Heart right ventricle (tissue), 16 donors: ENCODE measurements around the gene FERMT2. TPM values are rescaled to one million over a fixed set of nuclear protein-coding genes. Genes with fewer than 3 reads are reported as not detected.

Source experiments
- ATAC-seq, 8 donors: fragments of 200-7000 bp; cut with Tn5 transposase; one replicate each; pipeline ENCODE4 v1.9.1; 2020; ENCODE audit warnings: mild to moderate bottlenecking in 8 of 8, moderate library complexity in 8 of 8, moderate number of reproducible peaks in 1 of 8
- DNase-seq, 2 donors: peaks; one replicate each; pipeline ENCODE4 v3.0.0-alpha.2; 2020
- H3K27ac ChIP-seq, 10 donors: fragments of 200-600 bp; sonication (generic) in 2 of 10; one replicate each; pipeline versions ENCODE4 v1.5.0 to v1.8.0; 2020 to 2022; ENCODE audit warnings: mild to moderate bottlenecking in 3 of 10
- H3K27me3 ChIP-seq, 7 donors: fragments of 200-600 bp; one replicate each; pipeline ENCODE4 v1.8.0; 2021 to 2022; ENCODE audit warnings: mild to moderate bottlenecking in 2 of 7
- H3K36me3 ChIP-seq, 9 donors: fragments of 200-600 bp; sonication (generic) in 1 of 9; one replicate each; pipeline versions ENCODE4 v1.5.0 to v1.8.0; 2020 to 2022; ENCODE audit warnings: mild to moderate bottlenecking in 2 of 9
- H3K4me1 ChIP-seq, 9 donors: fragments of 200-600 bp; sonication (generic) in 1 of 9; one replicate each; pipeline versions ENCODE4 v1.5.0 to v1.8.0; 2020 to 2022; ENCODE audit warnings: mild to moderate bottlenecking in 4 of 9
- H3K4me3 ChIP-seq, 10 donors: fragments of 200-600 bp; sonication (generic) in 2 of 10; one replicate each; pipeline versions ENCODE4 v1.5.0 to v1.8.0; 2020 to 2022; ENCODE audit warnings: mild to moderate bottlenecking in 7 of 10, moderate library complexity in 2 of 10
- H3K9me3 ChIP-seq, 11 donors: fragments of 200-600 bp in 10 of 11; sonication (generic) in 2 of 11; one replicate each; pipeline versions ENCODE4 v1.5.0 to v1.8.0; 2013 to 2022; ENCODE audit warnings: mild to moderate bottlenecking in 2 of 11, control low read depth in 1 of 11, moderate library complexity in 1 of 11
- CTCF ChIP-seq, 9 donors: fragments of 200-600 bp; sonication (generic) in 2 of 9; IDR thresholded peaks; one replicate each; pipeline versions ENCODE4 v1.5.0 to v1.8.0; 2021 to 2022; ENCODE audit warnings: antibody characterized with exemption in 9 of 9, mild to moderate bottlenecking in 5 of 9, moderate library complexity in 1 of 9
- WGBS, 2 donors: extraction: QIAGEN DNeasy Blood & Tissue Kit; methylation state at CpG; one replicate each; pipeline ENCODE4 v1.1.7; 2013; ENCODE audit warnings: inconsistent platforms in 1 of 2; 5-methylcytosine and 5-hydroxymethylcytosine counted together
- intact Hi-C, 10 donors: fragments of 100-400 bp; cut with DNase I; formaldehyde crosslinking; loops; one replicate each; pipeline versions ENCODE4 v1.11.1 to v1.14.2; 2022
- polyA plus RNA-seq, 2 donors: library from polyadenylated mRNA; stranded (reverse); fragments of 200-250 nt; gene quantifications; one replicate each; pipeline ENCODE4 v1.2.3, GENCODE V29; 2013
- total RNA-seq, 10 donors: library from RNA; stranded (reverse); fragmentation: NEBNext Ultra II Directional in 3 of 10; extraction: Animal tissue kit (Norgen Biotek cat#: 25700) in 3 of 10; gene quantifications; one replicate each; pipeline versions ENCODE4 v1.2.1 to v1.2.4, GENCODE V29; 2021 to 2023
- donor health status: Arrhythmogenic right ventricular cardiomyopathy.
- donor health status: ischemic (EF 13 %, LVEDD 7.1; RV severe dilation, severe dysfunction).
- donor health status: healthy with polysubstance abuse.
- donor health status: DM: no; HTN: yes; CAD: no.
- donor health status: DM: no; HTN: no; CAD: no.
- donor health status: ischemic (EF 25% LVEDD 6.9; RV normal size, moderate dysfunction).
- donor health status: ischemic (EF 25% LVEDD 5.7; RV mildly dilated, moderate dysfunction).
- donor health status: healthy.
- donor health status: DM: yes; HTN: yes; CAD: no.
- donor health status: Ischemic cardiomyopathy.
- donor health status: ischemic (EF 35%, LVEDD 5.7; RV mildly dilated, moderate dysfunction).
- donor health status: nonischemic (EF 11% LVEDD 7.7; RV severe dilation, severe dysfunction).
- donor health status: DM: yes; HTN: yes; CAD: no.
- donor health status: PGD.
- donor health status: ischemic (EF 29% LVEDD 5.4; RV normal size, mild dysfunction).
- donor health status: nonischemic (EF 23%, LVEDD 6.1; RV moderate dilation, normal function).

The FERMT2 gene
- total and polyA plus RNA-seq, 12 donors: 45.7 to 175 (median 111) TPM

GRCh38 chr14:52846591-52846990 is 104.3 kb downstream of the FERMT2 start:
- H3K27ac ChIP-seq: peak overlapping the region in 2 of 10 donors; percentile 24
- intact Hi-C loops: no loop called here

GRCh38 chr14:52845081-52845480 is 105.8 kb downstream of the FERMT2 start:
- peak overlapping the region; percentile 8 to 78 (median 66) for H3K27ac ChIP-seq
- peak; percentile 65 to 87 (median 73) for ATAC-seq
- peaks cover 0 to 28% (median 18%) of the 10 kb centered on the region in 9 donors for H3K4me1 ChIP-seq
- DNase-seq: peak in 1 of 2 donors; percentile 42
- H3K4me3 ChIP-seq: peak overlapping the region in 1 of 10 donors; percentile 10
- H3K36me3 ChIP-seq: no peaks in the 10 kb centered on the region
- intact Hi-C loops: no loop called here
- H3K27me3 ChIP-seq: no peaks in the 10 kb centered on the region
- H3K9me3 ChIP-seq: no peaks in the 10 kb centered on the region
- TF ChIP-seq CTCF (IDR thresholded peaks at IDR 0.05): no peak
- WGBS, 2 donors: 54 to 63% methylated on average over 5 of the region's 5 CpGs

More at GRCh38 chr14:52846591-52846990, 104.3 kb downstream of the FERMT2 start:
- H3K27me3 ChIP-seq: no peaks in the 10 kb centered on the region
- H3K4me3 ChIP-seq: no peak overlapping the region
- no peaks in the 10 kb centered on the region for H3K36me3 ChIP-seq
- H3K4me1 ChIP-seq: peaks cover 0 to 28% (median 14%) of the 10 kb centered on the region in 9 donors
- ATAC-seq (no peak), DNase-seq (no peak)
- H3K9me3 ChIP-seq: no peaks in the 10 kb centered on the region
- no peak for TF ChIP-seq CTCF (IDR thresholded peaks at IDR 0.05)
- 72 to 80% methylated on average over 5 of the region's 5 CpGs for WGBS, 2 donors

GRCh38 chr14:52844262-52845060 is 106.4 kb downstream of the FERMT2 start:
- peak; percentile 62 to 86 (median 70) for ATAC-seq
- peak; percentile 8 to 20 for DNase-seq
- TF ChIP-seq CTCF (IDR thresholded peaks at IDR 0.05): no peak
- Histone ChIP-seq H3K27me3 (no peaks in the 10 kb centered on the region), H3K27ac (peak overlapping the region; percentile 8 to 78 (median 66)), H3K4me1 (peaks cover 0 to 28% (median 18%) of the 10 kb centered on the region in 9 donors), H3K4me3 (peak overlapping the region in 2 of 10 donors; percentile 2 to 10), H3K9me3 (no peaks in the 10 kb centered on the region), H3K36me3 (no peaks in the 10 kb centered on the region)
- intact Hi-C loops: no loop called here
- WGBS, 2 donors: 11 to 22% methylated on average over 6 of the region's 6 CpGs

- H3K4me1 ChIP-seq: peaks cover 0 to 21% (median 15%) of the 10 kb centered on the region in 9 donors
- H3K4me3 ChIP-seq: no peak overlapping the region
- WGBS, 2 donors: 61 to 69% methylated on average over 3 of the region's 3 CpGs
- peak in 5 of 8 donors; percentile 21 to 78 (median 52) for ATAC-seq
- H3K27me3 ChIP-seq: no peaks in the 10 kb centered on the region
- intact Hi-C loops: no loop called here
- H3K36me3 ChIP-seq: no peaks in the 10 kb centered on the region
- no peak overlapping the region for H3K27ac ChIP-seq
- DNase-seq: no peak
- no peak for TF ChIP-seq CTCF (IDR thresholded peaks at IDR 0.05)
- H3K9me3 ChIP-seq: no peaks in the 10 kb centered on the region
Measured at GRCh38 chr14:52840877-52841276, 110.0 kb downstream of the FERMT2 start.
